ENCODE data around the gene OTUD3.
"Not testable (repeated sequence)": the region's sequence is repeated elsewhere in the genome, so short reads cannot be mapped to it uniquely, and the experiment has no call there.

OTUD3 gene

GRCh38 chr1:19921310-19921709, 39.1 kb downstream of the OTUD3 start:
- DNase-seq, result no peak

- no peak for DNase-seq
Observed at GRCh38 chr1:19922015-19922688, 40.0 kb downstream of the OTUD3 start.

- no peak for DNase-seq
Observed at GRCh38 chr1:19923137-19923952, 41.1 kb downstream of the OTUD3 start, which contains the start of gene PLA2G2E. TSS of gene PLA2G2E (minus strand) at chr1:19923617. CDS start at chr1:19923559, 58 bp downstream.

GRCh38 chr1:19923953-19924346, 41.8 kb downstream of the OTUD3 start:
- no peak for DNase-seq

GRCh38 chr1:19925342-19926070, 43.3 kb downstream of the OTUD3 start:
- no peak for DNase-seq

- no peak for DNase-seq
Observed at GRCh38 chr1:19926296-19927129, 44.3 kb downstream of the OTUD3 start.

GRCh38 chr1:19927130-19927421, 44.9 kb downstream of the OTUD3 start:
- DNase-seq, result not testable (repeated sequence)

GRCh38 chr1:19932866-19933265, 50.7 kb downstream of the OTUD3 start:
- DNase-seq, result no peak

GRCh38 chr1:19934336-19934735, 52.1 kb downstream of the OTUD3 start:
- DNase-seq, result no peak

GRCh38 chr1:19936061-19936750, 54.0 kb downstream of the OTUD3 start:
- DNase-seq, result no peak

GRCh38 chr1:19938472-19938871, 56.3 kb downstream of the OTUD3 start:
- DNase-seq, result no peak

- DNase-seq, result no peak
Observed at GRCh38 chr1:19940486-19941205, 58.5 kb downstream of the OTUD3 start.

- no peak for DNase-seq
Observed at GRCh38 chr1:19941206-19941568, 59.0 kb downstream of the OTUD3 start.

GRCh38 chr1:19942088-19942487, 59.9 kb downstream of the OTUD3 start:
- DNase-seq, result no peak

GRCh38 chr1:19942657-19943056, 60.5 kb downstream of the OTUD3 start:
- DNase-seq, result no peak

- no peak for DNase-seq
Observed at GRCh38 chr1:19945914-19946313, 63.7 kb downstream of the OTUD3 start.

GRCh38 chr1:19946331-19946751, 64.1 kb downstream of the OTUD3 start:
- DNase-seq, result no peak

- no peak for DNase-seq
Observed at GRCh38 chr1:19946971-19947370, 64.8 kb downstream of the OTUD3 start.

- DNase-seq, result no peak
Observed at GRCh38 chr1:19949016-19949415, 66.8 kb downstream of the OTUD3 start.

- no peak for DNase-seq
Observed at GRCh38 chr1:19954059-19954458, 71.9 kb downstream of the OTUD3 start.

- no peak for DNase-seq
Observed at GRCh38 chr1:19955534-19956170, 73.5 kb downstream of the OTUD3 start.
